HG03039 (cell line): ENCODE results near the gene IRF7.

Experiments
- ATAC-seq: cut with Tn5 transposase; IDR thresholded peaks from one replicate; pipeline ENCODE4 v1.9.1; 2021; ENCODE audit warnings: mild to moderate bottlenecking, moderate library complexity; ENCODE audit not compliant: unreplicated experiment

Gene IRF7

GRCh38 chr11:621838-622237 is 6.1 kb upstream of the IRF7 start:
- ATAC-seq: no peak

DNA sequence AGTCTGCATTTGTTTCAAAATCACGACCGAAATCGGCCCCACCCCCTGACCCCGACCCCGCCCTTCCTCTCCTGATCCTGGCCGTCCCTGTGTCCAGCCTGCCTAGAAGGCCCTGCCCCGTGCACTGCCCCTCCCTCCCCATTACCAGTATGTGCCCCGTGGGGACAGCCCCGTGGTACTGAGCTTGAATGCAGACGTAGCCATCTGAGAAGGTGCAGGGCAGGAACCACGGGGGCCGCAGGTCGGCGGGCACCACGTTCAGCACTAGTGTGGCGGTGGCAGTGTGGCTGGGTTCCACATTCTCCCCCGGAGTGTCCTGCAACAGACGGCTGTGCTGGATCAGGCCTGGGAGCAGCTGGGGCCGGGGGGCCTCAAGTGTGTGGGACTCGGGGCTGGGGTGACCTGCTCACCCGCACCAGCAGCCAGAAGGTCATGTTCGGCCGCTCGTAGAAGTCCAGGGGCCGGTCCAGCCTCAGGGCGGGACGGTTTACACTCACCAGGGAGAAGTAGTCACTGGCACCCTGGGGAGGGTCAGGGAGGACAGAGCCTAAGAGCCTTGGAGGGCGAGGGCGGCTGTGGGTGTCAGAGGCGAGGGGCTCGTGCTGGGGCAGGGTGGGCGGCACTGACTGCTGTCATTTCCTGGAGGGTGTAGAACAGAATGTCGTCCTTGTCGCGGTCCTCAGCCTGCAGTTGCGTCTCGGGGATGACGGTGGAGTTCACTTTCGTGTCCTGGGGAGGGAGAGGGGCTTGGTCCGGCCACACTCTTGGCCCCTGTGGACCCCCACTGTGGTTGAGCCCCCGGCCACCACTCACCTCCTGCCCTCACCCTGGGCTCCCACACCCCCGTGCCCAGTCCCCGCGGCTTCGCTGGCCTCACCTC is 5.4 kb upstream of the IRF7 start:
- ATAC-seq: no peak

- ATAC-seq: no peak
Observed at GRCh38 chr11:620201-620600, 4.5 kb upstream of the IRF7 start.

GRCh38 chr11:619628-620050 is 3.9 kb upstream of the IRF7 start:
- no peak for ATAC-seq

- no peak for ATAC-seq
Observed at GRCh38 chr11:618856-619627, 3.3 kb upstream of the IRF7 start.

DNA sequence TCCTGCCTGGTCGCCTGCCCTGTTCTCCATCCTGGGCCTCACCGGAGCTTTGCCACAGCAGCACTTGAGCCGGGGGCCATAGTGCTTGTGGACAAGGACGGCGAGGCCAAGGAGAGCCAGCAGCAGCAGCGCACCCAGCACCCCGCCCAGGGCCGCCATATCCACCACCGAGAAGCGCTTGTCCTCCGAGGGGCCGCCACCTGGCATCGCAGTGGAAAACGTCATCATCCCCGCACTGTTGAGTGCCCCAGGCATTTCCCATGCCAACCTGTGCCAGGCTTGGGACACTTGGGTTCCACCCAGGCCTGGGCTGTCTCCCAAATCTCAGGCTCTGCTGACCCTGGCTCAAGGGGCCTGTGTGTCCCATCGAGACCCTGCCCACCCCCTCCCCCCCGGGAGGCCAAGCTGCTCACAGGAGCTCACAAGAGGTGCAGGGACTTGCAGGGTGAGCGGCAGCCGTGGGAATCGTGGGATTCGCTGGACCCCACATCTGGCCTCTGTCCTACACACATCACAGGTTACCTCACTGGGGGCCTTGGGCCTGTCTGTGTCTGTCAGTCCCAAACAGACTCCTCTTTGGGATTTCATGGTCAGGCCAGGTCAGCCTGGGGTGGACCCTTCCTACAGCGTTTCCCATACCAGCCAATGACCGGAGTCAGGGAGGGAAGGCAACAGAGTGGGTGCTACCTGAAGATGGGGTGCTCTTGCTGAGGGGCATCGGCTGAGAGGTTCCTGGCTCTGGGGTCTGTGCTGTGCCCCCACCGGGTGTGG is 2.3 kb upstream of the IRF7 start:
- ATAC-seq: no peak

- no peak for ATAC-seq
Observed at GRCh38 chr11:617199-617911, 1.6 kb upstream of the IRF7 start.

DNA sequence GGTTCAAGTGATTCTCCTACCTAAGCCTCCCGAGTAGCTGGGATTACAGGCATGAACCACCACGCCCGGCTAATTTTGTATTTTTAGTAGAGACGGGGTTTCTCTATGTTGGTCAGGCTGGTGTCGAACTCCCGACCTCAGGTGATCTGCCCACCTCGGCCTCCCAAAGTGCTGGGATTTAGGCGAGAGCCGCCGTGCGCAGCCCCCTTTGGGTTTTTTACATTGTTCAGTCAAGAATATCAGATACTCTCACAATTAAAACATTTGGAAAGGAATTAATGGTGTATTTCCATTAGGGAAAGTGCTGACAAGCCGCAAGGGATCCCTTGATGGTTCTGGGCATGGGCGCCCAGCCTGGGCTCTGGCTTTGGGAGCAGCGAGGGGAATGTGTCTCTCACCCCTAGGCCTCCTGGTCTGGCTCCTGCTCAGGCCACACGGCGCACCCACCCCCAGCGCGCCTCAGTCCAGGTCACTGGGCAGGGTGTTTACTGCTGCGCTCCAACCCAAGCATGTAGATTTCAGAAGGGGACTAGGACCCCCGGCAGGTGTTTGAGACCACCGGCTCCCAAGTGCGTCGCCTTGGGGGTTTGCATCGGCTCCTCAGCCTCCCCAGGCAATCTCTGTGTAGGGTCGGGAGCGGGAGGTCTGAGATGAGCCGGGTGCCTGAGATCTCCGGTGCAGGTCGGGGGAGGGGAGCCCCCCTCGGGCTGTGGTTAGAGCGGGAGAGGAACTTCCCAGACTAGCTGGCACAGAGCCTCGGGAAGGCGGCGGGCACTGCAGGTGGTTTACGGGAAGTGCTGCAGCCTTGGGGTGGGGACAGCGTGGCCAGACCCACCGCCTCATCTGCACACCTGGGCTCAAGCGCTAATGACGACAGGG is 809 bp upstream of the IRF7 start:
- ATAC-seq: no peak

GRCh38 chr11:614623-615503 is 887 bp downstream of the IRF7 start:
- no peak for ATAC-seq

DNA sequence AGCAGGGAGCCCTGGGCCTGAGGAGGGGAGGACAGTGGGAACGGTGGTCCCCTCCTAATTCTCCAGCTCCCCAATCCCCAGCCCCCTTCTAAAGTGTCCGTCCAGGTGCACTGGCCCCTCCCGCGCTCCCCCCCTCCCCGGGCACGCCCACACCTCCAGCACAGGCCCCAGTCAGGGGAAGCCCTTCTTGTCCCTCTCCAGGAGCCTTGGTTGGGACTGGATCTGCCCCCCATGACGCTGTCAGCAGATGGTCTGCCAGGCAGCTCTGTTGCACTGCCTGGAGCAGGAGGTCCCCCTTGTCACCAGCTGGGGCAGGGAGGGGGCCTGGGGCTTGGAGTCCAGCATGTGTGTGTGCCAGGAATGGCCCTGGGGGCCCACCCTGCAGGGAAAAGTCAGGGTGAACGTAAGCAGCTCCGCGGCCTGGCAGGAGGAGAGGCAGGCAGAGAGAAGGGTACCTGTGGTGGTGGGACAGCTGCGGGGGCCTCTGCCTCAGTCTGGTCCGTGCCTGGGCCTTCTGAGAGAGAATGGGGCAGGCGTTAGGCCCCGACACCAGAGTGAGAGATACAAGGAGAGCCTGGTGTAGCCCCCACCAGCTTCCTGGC is 1.6 kb downstream of the IRF7 start:
- no peak for ATAC-seq

DNA sequence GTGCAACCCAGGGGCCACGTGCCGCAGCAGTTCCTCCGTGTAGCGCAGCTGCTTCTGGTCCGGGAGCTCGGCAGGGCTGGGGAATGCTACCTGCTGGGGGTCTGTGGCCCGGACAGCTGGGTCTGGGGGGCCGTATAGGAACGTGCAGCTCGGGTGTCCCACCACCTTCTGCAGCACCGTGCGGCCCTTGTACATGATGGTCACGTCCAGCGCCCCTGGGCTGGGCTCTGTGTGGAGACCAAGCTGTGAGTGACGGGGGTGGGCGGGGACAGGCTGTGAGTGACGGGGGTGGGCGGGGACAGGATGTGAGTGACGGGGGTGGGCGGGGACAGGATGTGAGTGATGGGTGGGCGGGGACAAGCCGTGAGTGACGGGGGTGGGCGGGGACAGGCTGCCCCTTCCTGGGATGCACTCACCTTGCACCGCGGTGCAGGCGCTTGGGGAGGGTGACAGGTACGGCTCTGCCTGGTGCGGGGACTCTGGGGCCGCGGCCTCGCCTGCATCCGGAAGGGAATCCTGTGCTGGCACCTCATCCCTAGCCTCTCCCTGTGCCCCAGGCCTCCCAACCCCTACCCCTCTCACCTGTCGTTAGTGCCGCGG is 2.3 kb downstream of the IRF7 start:
- ATAC-seq: no peak

DNA sequence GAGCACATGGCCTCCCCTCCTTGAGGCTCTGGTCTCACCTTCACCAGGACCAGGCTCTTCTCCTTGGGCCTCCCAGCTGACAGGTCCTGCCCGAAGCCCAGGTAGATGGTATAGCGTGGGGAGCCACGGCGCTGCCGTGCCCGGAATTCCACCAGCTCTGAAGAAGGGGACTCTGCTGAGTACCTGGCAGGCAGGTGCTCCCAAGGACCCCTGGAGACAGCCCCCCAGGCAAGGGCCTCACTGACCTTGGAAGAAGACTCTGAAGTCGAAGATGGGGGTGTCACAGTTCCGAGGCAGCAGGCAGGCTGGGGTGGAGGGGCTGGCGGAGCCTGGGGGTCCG is 2.8 kb downstream of the IRF7 start:
- no peak for ATAC-seq

GRCh38 chr11:612201-612960 is 3.4 kb downstream of the IRF7 start:
- ATAC-seq: no peak

- no peak for ATAC-seq
Observed at GRCh38 chr11:611001-611996, 4.5 kb downstream of the IRF7 start.

- ATAC-seq: no peak
Observed at GRCh38 chr11:610146-610801, 5.5 kb downstream of the IRF7 start.

DNA sequence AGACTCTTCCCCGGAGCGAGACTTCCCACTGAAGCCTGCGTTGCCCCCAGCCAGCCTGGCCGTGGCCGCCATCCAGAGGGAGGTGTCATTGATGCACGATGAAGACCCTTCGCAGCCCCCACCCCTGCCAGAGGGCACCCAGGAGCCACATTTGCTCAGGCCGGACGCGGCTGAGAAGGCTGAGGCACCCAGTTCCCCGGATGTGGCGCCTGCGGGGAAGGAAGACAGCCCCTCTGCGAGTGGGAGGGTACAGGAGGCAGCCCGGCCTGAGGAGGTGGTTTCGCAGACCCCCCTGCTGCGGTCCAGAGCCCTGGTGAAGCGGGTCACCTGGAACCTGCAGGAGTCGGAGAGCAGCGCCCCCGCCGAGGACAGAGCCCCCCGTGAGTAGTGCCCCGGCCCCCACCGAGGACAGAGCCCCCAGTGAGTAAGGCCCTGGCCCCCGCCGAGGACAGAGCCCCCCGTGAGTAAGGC is 6.4 kb downstream of the IRF7 start:
- ATAC-seq: no peak
